Neural progenitor cell (in vitro differentiated cells): ENCODE results near the gene SNX2.

Source experiments
- CTCF ChIP-seq: fragments of 200-600 bp; sonication (generic); IDR thresholded peaks from 2 replicates; pipeline ENCODE4 v1.5.1; 2017; ENCODE audit warnings: antibody characterized with exemption, mild to moderate bottlenecking
- EZH2phosphoT487 ChIP-seq: fragments of 200-600 bp; sonication (generic); IDR thresholded peaks from 2 replicates; pipeline ENCODE4 v1.6.1; 2017; ENCODE audit warnings: antibody characterized with exemption

GRCh38 chr5:122870219-122870856, 95.5 kb downstream of the SNX2 start:
- TF ChIP-seq CTCF, result no peak
- no peak for TF ChIP-seq EZH2phosphoT487
